HG03159 (cell line): ENCODE measurements around the gene C1orf53.
"Not testable (repeated sequence)": the region's sequence is repeated elsewhere in the genome, so short reads cannot be mapped to it uniquely, and the experiment has no call there.

ENCODE experiments used
- ATAC-seq: cut with Tn5 transposase; IDR thresholded peaks from one replicate; pipeline ENCODE4 v1.9.1; 2021; ENCODE audit warnings: mild to moderate bottlenecking, moderate library complexity; ENCODE audit not compliant: unreplicated experiment

C1orf53 gene

DNA sequence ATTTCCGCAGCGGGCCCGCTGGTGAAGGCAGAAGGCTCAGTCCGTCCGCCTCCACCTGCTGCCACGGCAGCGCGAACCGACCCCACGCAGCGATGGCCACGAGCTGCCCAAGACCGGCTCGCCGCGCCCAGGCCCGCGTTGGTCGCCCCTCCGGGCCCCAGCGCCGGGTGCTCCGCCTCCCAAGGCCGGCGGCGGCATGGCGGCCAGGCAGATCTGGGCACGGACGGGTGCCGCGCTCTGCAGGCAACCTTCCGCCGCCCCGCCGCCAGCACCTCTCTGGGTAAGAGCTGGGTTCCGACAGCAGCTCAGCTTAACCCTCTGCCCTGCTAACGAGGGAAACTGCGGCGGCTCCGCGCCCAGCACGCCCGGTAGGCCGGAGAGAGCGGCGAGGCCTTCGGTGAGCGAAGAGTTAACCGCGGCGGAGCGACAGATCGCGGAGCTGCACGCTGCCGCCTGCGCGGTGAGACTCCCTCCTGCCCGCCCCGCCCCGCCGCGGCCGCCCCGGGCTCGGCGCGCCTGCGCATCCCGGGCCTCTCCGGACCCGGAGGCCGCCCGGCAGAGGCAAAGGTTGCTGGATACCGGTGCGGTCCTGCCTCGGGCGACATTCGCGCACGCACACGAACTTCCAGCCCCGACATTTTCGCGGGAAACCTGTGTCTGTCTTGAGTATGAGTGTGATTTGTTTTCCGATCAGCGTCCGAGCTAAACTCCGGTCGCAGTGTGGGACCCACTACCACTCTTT lies at the start of gene C1orf53:
TSS of gene C1orf53 (plus strand) at position 177 of the 742 bp plus-strand sequence. CDS start at position 197, 20 bp downstream.
- ATAC-seq, result peak; percentile 94

DNA sequence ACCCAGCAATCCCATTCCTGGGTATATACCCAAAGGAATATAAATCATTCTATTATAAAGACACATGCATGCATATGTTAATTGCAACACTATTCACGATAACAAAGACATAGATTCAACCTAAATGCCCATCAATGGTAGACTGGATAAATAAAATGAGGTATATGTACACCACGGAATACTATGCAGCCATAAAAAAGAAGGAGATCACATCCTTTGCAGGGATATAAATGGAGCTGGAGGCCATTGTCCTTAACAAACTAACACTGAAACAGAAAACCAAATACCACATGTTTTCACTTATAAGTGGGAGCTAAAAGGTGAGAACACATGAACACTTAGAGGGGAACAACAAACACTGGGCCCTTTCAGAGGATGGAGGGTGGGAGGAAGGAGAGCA lies 46.7 kb upstream of the C1orf53 start:
- ATAC-seq, result not testable (repeated sequence)

DNA sequence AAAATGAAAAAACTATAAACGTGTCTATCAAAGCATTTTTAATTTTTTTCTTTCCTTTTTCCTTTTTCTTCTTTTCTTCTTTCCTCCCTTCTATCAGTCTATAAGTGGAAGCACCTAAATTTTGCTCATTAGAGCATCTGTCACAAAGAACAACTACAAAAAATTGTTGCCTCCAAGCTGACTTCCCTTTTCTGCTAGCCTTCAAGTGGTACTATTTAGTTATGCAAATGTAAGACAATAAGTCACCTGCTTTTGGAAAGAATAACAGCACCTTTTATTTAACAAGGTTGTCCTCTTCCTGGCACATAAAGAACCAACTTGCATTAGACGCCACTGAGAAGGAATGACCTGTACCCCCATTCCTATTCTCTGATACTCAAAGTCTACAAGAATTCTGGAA lies 45.0 kb upstream of the C1orf53 start:
- no peak for ATAC-seq

DNA sequence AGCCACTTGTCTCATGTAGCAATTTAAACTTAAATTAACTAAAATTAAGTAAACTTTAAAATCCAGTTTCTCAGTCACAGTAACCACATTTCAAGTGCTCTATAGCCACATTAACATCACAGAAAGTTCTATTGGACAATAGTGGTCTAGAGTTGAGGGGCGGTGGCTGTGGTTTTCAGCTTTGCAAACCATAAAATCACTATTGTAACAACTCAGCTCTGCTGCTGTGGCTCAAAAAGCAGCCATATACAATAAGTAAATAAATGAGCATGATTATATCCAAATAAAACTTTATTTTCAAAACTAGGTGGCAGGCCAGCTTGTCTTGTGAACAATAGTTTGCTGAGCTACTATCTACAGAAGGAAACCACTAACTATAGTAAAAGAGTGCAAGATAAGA lies 43.4 kb upstream of the C1orf53 start:
- no peak for ATAC-seq

DNA sequence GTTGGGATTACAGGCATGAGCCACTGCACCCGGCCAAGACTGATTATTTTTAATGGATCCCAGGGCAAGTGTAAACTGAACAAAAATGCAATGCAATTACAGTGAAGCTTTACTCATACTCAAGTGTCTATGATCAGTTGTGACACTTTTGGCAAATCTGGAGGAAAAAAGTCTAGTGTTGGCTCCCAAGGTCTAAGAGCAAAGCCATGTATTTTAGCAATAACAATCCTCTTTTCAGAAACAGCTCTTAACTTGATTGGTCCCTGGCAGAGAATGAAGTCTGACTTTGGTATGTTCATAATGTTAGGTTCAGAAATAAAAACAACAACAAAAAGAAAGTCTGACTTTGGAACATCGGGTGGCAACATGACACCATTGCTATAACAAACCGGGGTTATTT lies 40.2 kb upstream of the C1orf53 start:
- ATAC-seq, result no peak

DNA sequence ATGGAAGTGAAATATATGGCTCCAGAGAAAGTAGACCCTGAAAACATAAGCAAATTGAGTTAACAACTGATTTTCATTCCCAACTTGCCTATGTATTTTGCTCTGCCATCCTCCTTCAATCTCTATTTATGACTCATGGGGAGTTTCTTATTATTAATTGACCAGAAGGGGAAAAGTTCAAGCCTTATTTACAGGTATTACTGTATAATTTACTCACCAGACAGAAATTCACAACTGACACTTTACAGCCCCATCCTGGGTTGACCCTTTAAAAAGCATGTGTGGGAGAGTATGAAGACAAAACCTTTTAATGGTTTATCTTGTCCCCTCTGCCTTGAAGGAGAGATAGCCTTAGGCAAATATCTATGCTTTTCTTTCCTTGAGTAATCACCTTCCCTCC lies 39.8 kb upstream of the C1orf53 start:
- no peak for ATAC-seq

DNA sequence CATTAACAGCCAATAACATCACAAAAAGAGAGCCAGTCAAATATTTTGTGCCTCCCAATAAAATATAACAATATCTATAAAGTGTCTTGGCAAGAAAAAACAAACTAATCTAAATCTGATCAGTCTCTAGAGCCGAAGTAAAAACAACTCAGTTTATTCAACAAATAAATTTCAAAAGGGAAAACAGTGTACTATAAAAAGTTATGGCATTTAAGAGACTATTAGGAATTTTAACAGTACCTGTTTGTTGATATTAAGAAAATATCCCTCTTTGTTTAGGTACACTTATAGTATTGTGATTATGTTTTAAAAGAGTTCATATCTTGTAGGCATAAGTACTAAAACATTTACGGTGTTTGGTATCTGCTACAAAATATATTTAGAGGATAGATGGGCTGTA lies 36.6 kb upstream of the C1orf53 start:
- no peak for ATAC-seq

DNA sequence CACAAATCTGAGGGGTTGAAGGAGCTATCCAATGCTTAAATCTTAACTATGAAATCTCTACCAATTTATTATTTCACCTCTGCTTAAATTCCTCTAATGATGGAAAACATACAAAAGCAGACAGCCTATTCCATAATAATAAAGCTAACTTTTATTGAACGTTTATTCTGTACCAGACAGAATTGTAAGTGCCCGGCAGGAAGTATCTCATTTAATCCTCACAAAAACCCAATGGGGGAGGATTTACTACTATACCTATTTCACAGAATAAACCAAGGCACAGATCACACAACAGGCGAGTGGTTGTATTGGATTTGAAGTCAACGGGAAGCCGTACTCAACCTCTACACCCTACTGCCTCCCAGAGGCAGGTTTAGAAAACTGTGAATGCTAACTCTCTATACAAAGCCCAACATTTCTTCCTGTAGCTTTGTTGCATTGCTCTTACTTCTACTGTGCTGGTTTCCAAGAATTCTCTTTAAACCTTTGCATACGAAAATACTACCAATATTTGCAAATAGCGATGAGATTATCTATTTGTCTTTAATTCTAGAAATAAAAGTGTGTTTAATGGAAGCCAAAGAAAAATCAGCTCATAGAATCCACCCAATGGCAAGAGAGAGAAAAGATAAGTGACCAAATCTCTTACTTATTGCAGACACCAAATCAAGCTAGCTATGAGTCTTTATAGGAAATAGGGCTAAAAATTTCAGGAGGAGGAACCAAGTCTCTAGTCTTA lies 33.5 kb upstream of the C1orf53 start:
- ATAC-seq, result peak; percentile 92

DNA sequence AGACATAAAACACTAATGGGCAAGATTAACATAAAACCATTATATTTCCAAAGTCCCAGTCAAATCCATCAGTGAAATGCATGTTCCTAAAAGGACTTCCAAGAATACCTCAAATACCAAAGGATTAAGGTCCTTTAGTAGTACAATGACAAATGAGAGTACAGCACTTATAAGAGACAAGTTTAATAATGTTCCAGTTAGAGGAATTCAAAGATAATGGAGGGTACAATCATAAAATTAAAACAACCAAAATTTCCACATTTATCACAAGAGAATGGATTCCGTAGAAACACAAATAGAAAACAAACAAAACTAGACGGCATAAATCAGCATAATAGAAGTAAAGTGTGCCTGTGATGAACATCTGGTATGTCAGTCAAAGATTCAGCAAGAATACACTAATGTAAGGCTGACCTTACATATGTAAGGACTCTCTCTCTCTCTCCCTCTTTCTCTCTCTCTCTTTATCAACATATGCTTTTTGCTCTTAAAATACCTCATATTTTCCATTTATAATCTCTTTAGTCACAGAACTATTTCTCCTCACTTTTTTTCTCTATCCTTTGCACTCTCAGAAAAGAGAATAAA lies 32.8 kb upstream of the C1orf53 start:
- no peak for ATAC-seq

DNA sequence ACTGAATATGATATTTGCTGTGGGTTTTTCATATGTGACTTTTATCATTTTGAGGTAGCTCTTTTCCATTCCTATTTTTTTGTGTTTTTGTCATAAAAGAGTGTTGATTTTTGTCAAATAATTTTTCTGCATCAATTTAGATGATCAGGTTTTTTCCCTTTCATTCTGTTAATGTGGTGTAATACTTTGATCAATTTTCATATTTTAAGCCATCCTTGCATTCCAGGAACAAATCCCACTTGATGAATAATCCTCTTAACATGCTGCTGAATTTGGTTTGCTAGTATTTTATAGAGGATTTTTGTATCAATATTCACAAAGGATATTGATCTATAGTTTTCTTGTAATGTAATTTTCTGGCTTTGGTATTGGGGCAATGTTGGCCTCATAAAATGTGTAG lies 25.5 kb upstream of the C1orf53 start:
- ATAC-seq, result no peak

DNA sequence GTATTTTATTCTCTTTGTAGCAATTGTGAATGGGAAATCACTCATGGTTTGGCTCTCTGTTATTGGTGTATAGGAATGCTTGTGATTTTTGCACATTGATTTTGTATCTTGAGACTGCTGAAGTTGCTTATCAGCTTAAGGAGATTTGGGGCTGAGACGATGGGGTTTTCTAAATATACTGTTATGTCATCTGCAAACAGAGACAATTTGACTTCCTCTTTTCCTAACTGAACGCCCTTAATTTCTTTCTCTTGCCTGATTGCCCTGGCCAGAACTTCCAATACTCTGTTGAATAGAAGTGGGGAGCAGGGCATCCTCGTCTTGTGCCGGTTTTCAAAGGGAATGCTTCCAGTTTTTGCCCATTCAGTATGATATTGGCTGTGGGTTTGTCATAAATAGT lies 22.0 kb upstream of the C1orf53 start:
- ATAC-seq, result not testable (repeated sequence)

DNA sequence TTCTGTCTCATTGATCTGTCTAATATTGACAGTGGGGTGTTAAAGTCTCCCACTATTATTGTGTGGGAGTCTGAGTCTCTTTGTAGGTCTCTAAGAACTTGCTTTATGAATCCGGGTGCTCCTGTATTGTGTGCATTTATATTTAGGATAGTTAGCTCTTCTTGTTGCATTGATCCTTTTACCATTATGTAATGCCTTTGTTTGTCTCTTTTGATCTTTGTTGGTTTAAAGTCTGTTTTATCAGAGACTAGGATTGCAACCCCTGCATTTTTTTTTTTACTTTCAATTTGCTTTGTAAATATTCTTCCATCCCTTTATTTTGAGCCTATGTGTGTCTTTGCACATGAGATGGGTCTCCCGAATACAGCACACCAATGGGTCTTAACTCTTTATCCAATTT lies 20.2 kb upstream of the C1orf53 start:
- ATAC-seq, result not testable (repeated sequence)

DNA sequence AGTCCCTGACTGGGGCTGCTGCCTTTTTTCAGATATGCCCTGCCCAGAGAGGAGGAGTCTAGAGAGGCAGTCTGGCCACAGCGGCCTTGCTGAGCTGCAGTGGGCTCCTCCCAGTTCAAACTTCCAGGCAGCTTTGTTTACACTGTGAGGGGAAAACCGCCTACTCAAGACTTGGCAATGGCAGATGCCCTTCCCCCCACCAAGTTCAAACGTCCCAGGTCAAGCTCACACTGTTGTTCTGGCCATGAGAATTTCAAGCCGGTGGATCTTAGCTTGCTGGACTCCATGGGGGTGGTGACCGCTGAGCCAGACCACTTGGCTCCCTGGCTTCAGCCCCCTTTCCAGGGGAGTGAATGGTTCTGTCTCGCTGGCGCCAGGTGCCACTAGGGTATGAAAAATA lies 18.3 kb upstream of the C1orf53 start:
- no peak for ATAC-seq

DNA sequence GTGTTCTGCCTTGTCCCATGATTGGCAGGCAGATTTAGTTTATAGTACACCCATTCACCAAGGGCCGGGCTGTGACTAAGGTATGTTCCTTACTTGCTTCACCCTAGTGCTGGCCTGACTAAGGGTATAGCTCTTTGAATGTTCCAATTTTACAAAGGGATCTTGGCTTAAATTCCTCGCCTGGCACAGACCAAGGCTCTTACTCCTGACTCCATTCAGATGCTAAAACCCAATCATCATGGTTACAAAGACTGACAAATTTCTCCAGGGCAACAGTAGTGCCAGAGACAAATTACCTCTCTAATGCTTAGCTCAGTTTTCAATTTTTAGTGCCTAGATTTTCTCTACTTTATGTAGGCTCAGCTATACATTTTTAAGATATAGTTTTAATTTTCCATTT lies 11.5 kb upstream of the C1orf53 start:
- ATAC-seq, result no peak

DNA sequence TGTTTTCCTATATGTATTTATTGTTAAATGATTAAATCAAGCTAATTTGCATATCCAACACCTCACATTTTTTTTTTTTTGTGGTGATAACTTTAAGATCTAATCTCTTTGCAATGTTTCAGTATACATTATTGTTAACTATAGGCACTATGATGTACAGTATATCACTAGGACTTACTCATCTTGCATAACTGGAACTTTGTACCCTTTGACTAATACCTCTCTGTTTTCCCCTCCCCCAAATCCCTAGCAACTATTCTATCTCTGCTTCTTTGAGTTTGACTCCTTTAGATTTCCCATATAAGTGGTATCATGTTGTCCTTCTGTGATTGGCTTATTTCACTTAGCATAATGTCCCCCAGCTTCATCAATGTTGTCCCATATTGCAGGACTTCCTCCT lies 9.7 kb upstream of the C1orf53 start:
- ATAC-seq, result no peak

DNA sequence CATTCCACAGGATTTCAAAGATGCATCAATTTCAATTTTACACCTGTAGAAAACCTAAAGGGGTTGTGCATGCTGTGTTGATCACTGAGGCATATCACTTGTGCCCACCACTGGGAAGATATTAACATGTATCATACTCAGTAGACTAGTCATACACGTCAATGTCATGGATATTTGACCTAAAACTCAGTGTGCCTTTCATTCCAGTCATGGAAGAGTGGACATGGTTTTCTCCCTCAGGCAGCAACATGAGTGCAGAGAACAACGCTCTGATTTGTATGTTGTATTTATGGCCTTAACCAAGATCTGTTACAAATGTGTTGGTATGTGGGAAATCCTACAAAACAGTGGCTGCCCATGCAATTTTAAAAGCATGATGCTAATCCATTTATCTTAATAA lies 6.1 kb upstream of the C1orf53 start:
- no peak for ATAC-seq

DNA sequence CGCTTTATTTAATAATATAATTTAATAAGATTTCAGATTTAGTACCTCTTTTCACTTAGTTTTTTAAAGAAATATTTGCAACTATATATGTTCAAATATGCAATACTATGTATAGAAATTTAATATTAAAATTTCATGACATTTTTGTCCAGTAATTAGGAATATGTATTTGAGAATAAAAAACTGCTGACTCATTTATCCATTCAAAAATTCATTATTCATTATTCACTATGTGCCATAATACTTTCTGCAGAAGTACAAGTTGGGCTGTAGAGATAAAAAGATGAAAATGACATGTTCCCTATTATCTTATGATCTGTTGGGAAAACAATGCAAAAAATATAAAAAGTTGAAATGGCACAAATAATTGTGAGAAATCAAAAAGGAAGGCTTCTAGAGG lies 3.4 kb upstream of the C1orf53 start:
- no peak for ATAC-seq

DNA sequence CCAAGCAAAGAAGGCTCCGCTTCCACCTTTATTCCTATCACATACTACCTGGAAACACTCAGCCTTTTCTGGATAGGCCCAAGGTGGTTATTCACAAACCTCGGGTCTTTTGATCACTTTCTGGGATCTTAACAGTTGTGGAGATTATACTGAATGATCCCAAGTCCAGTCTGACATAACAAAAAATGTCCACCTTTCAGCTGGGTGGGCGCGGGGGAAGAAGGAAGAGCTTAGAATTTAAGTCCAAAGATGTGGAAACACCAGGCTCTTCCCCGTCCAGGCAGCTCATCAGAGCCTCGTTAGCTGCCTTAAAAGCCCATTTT lies 338 bp upstream of the C1orf53 start:
- no peak for ATAC-seq

DNA sequence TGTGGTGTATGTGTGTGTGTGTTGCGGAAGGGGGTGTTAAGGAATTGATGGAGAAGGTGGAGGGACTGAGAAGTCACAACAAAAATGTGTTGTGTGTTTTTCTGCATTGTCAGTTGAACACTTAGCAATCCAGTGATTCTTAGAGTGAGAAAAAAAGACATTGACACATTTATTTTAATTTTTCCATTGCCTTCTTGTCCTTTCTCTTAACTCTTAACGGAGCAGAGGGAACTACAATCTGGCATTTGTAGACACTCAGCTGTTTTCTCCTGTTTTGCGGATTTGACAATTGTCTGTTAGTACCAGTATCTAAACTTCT lies 725 bp downstream of the C1orf53 start:
- ATAC-seq, result no peak

DNA sequence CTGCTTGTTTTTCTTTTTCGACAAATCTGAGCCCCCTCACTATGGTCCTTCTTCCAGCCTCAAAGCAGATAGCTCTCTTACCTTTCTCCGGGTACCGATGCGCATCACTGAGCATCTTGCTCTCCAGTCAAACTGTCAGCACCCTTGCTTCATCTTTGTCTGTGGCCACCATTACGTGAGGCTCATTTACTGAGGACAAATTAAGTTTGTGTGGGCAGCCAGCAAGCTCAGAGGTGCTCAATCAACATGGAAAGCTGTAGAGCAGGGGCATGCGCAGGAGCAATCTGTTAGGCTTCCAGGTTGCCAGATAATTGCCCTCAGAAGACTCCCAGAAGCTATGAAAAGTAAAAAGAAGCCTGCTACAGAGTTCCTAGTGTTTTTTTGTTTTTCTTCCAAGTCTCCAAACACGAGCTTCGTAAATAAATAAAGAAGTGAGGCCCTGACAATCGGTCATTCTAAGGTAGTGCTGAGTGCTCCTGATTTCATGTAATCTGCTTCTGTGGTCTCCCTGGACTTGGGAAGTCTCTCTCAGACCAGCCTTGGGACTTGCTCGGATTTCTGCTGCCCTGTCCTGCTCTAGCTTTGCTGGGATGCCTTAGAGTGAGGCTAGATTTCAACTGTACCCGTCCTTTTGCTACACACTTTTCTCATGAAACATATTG lies 1.8 kb downstream of the C1orf53 start:
- ATAC-seq, result no peak

DNA sequence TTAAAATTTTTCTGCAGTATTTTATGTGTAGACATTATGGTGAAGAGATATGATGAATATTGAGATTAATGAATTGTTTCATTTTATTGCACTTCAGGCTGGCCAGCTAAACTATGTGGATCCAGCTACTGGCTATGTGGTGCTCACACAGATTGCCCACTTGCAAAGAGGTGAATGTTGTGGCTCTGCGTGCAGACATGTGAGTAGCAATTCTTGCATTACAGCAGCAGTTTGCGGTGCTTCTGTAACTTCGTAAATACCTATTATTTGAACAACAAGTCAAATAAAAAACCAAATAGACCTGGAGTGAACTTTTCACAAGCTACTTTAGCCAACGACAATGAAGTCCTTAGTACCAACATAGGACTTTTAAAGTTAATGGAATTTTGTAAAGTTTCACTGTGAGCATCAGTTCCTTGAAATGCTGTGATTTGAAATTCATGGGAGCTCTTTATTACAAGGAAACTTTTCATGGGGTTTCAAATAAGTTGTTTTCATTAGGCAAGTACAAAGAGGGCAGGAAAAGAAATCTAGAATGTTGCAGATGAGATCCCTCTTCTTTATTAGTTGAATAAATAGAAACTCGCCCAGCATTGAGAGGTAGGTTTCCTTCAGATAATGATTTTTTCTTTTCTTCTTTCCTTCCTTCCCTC lies 3.4 kb downstream of the C1orf53 start:
- no peak for ATAC-seq
